Ishikawa (cell line): ENCODE measurements around the gene EPN2.

Experiments used
- CEBPB ChIP-seq: IDR thresholded peaks from 2 replicates; pipeline ENCODE4 v1.6.1; 2012
- CREB1 ChIP-seq: IDR thresholded peaks from 2 replicates; pipeline ENCODE4 v1.6.1; 2012; ENCODE audit warnings: low read depth
- EGR1 ChIP-seq: IDR thresholded peaks from 2 replicates; pipeline ENCODE4 v1.6.1; 2012
- FOXM1 ChIP-seq: IDR thresholded peaks from 2 replicates; pipeline ENCODE4 v1.6.1; 2012; ENCODE audit warnings: low read depth, borderline replicate concordance
- RAD21 ChIP-seq: IDR thresholded peaks from 2 replicates; pipeline ENCODE4 v1.6.1; 2012; ENCODE audit warnings: low read depth
- TF ChIP-seq, protein P1 (sequence below): IDR thresholded peaks from 2 replicates; pipeline ENCODE4 v1.6.1; 2012; ENCODE audit warnings: low read depth, mild to moderate bottlenecking
- TF ChIP-seq, protein P2 (sequence below): IDR thresholded peaks from 2 replicates; pipeline ENCODE4 v1.6.1; 2012

DNA sequence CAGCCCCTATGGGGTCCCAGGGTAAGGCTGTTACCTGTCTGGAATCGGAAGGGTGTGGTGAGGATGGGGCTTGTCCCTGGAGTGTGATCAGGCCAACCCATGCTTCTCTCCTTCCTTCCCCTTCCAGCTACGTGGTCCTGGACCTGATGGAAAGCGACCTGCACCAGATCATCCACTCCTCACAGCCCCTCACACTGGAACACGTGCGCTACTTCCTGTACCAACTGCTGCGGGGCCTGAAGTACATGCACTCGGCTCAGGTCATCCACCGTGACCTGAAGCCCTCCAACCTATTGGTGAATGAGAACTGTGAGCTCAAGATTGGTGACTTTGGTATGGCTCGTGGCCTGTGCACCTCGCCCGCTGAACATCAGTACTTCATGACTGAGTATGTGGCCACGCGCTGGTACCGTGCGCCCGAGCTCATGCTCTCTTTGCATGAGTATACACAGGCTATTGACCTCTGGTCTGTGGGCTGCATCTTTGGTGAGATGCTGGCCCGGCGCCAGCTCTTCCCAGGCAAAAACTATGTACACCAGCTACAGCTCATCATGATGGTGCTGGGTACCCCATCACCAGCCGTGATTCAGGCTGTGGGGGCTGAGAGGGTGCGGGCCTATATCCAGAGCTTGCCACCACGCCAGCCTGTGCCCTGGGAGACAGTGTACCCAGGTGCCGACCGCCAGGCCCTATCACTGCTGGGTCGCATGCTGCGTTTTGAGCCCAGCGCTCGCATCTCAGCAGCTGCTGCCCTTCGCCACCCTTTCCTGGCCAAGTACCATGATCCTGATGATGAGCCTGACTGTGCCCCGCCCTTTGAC lies 143.5 kb downstream of the EPN2 start:
- no peak for TF ChIP-seq EGR1
- TF ChIP-seq CEBPB, result no peak
- TF ChIP-seq CREB1, result no peak
- TF ChIP-seq FOXM1, result no peak
- no peak for TF ChIP-seq RAD21
- TF ChIP-seq, protein P1, sequence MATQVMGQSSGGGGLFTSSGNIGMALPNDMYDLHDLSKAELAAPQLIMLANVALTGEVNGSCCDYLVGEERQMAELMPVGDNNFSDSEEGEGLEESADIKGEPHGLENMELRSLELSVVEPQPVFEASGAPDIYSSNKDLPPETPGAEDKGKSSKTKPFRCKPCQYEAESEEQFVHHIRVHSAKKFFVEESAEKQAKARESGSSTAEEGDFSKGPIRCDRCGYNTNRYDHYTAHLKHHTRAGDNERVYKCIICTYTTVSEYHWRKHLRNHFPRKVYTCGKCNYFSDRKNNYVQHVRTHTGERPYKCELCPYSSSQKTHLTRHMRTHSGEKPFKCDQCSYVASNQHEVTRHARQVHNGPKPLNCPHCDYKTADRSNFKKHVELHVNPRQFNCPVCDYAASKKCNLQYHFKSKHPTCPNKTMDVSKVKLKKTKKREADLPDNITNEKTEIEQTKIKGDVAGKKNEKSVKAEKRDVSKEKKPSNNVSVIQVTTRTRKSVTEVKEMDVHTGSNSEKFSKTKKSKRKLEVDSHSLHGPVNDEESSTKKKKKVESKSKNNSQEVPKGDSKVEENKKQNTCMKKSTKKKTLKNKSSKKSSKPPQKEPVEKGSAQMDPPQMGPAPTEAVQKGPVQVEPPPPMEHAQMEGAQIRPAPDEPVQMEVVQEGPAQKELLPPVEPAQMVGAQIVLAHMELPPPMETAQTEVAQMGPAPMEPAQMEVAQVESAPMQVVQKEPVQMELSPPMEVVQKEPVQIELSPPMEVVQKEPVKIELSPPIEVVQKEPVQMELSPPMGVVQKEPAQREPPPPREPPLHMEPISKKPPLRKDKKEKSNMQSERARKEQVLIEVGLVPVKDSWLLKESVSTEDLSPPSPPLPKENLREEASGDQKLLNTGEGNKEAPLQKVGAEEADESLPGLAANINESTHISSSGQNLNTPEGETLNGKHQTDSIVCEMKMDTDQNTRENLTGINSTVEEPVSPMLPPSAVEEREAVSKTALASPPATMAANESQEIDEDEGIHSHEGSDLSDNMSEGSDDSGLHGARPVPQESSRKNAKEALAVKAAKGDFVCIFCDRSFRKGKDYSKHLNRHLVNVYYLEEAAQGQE, result no peak
- TF ChIP-seq, protein P2, sequence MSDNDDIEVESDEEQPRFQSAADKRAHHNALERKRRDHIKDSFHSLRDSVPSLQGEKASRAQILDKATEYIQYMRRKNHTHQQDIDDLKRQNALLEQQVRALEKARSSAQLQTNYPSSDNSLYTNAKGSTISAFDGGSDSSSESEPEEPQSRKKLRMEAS, result no peak
